NCI-H82 treated with DMSO at 0.1 percent for 48 hours (cell line): ENCODE measurements around the gene ZBTB3.
"Not testable (repeated sequence)": the region's sequence is repeated elsewhere in the genome, so short reads cannot be mapped to it uniquely, and the experiment has no call there.

Experiments
- DNase-seq: peaks from one replicate; lab custom pipeline; 2025; ENCODE audit not compliant: unreplicated experiment; lab: John Stamatoyannopoulos, UW

The ZBTB3 gene

GRCh38 chr11:62753736-62754603, at the start of gene ZBTB3:
Gene ZBTB3, minus strand, starts transcription at chr11:62754160. Its CDS starts 496 bp downstream, at chr11:62753664.
- DNase-seq, result peak; percentile 98

- no peak for DNase-seq
Observed at GRCh38 chr11:62801071-62801470, 47.1 kb upstream of the ZBTB3 start.

DNA sequence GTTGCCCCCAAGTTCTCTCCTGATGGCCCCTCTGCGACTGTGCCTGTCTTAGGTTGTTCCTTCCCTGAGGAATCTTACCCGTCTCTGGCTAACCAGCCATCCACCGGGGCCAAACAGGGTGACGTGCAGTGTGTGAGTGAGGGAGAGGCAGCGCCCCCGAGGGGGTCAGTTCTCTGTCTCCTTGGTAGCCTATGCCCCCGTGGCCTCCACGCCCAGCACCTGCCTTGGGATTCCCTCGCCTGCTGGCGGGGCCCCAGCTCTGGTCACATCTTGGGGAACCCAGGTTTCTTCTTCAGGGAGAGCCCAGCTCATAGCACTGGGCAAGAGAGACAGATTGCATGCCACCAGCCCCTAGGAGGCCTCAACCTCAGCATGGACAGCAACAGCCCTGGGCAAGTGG, 45.5 kb upstream of the ZBTB3 start:
- no peak for DNase-seq

DNA sequence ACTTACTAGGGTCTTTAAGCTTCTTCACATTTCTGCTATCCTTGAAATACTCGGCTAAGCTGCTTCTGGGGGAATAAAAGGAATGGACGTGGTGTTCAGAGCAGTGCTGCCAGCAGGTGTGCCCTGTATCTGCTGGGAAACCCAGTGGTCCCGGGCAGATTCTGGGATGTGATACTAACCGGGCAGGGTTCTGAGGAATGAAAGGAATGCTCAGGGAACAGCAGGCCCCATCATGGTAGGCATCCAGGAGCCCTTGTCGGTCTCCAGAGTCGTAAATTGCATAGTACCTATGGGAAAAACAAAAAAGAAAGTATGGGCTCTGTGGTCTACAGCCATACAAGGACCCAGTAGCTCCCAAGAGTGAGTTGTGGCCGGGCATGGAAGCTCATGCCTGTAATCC, 42.3 kb upstream of the ZBTB3 start:
- no peak for DNase-seq

DNA sequence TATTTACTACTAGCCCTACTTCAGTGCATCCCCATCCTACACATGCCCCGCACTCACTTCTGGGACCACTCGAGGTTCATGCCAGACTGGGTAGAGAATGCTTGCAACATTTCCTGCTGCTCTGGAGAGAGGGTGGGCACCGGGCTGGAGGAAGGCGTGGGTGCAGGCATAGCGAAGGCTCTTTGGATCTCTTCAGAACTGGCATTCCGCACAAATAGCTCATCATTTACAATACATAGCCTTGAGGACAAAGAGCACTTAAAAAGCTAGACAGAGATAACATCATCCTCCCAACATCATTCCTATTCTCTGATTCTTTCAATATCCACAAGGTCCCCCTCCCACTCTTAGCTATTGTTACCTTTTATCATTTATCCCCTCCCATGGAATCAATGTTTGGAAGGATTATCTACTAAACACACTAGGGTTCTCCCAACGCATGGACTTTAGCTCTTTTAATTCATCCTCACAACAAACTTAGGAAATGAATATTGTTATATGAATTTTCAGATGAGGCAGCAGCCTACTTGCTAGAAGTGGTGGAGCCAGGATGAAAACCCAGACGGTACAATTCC, 40.3 kb upstream of the ZBTB3 start:
- DNase-seq, result no peak

- DNase-seq, result peak; percentile 46
Observed at GRCh38 chr11:62792202-62792575, 38.2 kb upstream of the ZBTB3 start.

- DNase-seq, result peak; percentile 46
Observed at GRCh38 chr11:62791501-62792201, 37.7 kb upstream of the ZBTB3 start, which contains the start of gene TMEM223. Gene TMEM223, minus strand, starts transcription at chr11:62792006. Its CDS starts 12 bp downstream, at chr11:62791994.

GRCh38 chr11:62789576-62789975, 35.6 kb upstream of the ZBTB3 start:
- DNase-seq, result no peak

GRCh38 chr11:62788991-62789390, 35.0 kb upstream of the ZBTB3 start:
- DNase-seq, result no peak

DNA sequence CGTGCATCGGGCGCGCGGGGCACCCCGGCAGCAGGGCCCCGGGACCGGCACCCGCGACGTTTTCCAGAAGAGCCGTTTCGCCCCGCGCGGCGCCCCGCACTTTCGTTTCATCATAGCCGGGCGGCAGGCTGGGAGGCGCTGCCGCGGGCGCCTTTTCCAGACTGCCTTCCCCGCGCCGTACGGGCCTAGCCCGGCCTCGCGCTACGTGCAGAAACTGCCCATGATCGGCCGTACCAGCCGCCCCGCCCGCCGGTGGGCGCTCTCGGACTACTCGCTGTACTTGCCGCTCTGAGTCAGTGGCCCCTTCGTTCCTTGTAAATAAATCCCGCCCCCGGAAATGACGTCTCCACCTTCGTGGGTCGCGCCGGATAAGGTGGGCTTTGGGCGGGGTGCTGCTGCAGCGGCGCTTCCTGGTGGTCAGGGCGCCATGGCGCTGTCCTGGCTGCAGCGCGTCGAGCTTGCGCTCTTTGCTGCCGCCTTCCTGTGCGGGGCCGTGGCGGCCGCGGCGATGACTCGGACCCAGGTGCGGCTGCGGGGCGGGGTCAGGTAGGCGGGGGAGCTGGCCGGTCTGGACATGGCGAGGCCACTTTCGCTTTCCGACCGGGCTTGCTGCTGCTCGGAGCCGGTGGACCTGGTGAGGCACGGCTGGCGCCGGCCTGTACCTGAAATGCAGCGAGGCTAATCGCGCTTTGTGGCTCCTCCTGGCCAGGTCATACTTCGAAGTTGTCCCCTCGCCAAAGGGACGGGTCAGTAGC, 33.2 kb upstream of the ZBTB3 start, which contains the start of gene TMEM179B:
Gene TMEM179B, plus strand, starts transcription at position 398 of the 755 bp plus-strand sequence. Its CDS starts 30 bp downstream, at position 428.
- peak; percentile 88 for DNase-seq

- DNase-seq, result peak; percentile 53
Observed at GRCh38 chr11:62786318-62787004, 32.5 kb upstream of the ZBTB3 start.

GRCh38 chr11:62782753-62783152, 28.8 kb upstream of the ZBTB3 start:
- DNase-seq, result no peak

DNA sequence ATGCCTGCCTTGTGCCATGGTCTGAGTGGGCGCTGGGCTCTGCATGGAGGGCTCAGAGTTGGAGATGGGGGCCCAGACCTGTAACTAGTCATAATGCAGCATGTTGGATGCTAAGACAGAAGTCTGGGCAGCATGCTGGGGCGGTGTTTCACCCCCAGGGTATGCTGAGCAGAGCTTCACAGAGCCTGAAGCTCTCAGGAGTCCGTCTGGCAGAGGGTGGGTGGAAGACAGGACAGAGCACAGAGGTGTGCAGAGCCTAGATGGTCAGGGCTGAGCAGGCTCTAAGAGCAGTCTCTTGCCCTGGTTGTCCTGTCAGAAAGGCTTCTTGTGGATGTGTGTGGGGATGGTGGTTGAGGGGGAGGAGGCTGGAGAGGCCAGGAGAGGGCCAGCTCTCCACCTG, 24.5 kb upstream of the ZBTB3 start:
- DNase-seq, result no peak

- no peak for DNase-seq
Observed at GRCh38 chr11:62777389-62777788, 23.4 kb upstream of the ZBTB3 start.

GRCh38 chr11:62775646-62776045, 21.7 kb upstream of the ZBTB3 start:
- no peak for DNase-seq

DNA sequence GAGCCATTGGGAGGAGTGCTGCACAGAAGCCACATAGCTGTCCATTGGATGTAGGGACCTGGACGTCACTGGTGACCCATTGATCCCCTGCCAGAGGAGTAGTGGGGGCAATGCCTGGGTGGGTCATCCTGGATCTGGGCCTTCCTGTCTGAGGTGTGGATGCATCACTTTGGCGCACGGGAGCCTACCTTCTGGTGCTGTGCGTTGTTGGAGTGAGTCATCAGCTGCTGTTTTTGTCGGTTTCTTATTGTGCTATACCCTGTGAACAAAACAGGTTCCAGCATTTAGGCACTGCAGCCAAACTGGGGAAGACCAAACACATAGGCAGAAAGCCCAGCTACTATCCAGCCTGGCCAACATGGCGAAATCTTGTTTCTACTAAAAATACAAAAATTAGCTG, 20.4 kb upstream of the ZBTB3 start:
- no peak for DNase-seq

GRCh38 chr11:62771144-62772021, 17.4 kb upstream of the ZBTB3 start, which contains the start of gene TAF6L:
Gene TAF6L, plus strand, starts transcription at chr11:62771396. Its CDS starts 4,388 bp downstream, at chr11:62775784.
- peak; percentile 88 for DNase-seq

DNA sequence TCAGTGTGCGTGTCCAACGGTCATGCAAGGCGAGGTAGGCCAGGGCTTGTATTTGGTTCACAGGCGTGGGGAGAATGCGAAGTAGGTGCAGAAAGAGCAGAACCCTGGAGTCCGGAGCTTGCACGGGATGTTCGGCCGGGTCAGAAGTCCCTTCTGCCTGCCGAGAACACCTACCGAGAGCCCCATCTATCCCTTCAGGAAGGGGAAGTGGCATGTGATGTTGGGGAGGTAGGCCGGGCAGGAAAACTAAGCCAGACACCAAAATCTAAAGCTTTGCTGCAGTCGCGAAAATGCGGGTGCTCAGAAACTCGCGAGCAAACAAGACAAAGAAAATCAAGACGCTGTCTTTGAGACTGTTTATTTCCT, 16.8 kb upstream of the ZBTB3 start:
- no peak for DNase-seq

GRCh38 chr11:62760867-62761227, 6.9 kb upstream of the ZBTB3 start:
- not testable (repeated sequence) for DNase-seq
